ENCODE data around the gene RBM46.
"Not testable (repeated sequence)": the region's sequence is repeated elsewhere in the genome, so short reads cannot be mapped to it uniquely, and the experiment has no call there.

The RBM46 gene

DNA sequence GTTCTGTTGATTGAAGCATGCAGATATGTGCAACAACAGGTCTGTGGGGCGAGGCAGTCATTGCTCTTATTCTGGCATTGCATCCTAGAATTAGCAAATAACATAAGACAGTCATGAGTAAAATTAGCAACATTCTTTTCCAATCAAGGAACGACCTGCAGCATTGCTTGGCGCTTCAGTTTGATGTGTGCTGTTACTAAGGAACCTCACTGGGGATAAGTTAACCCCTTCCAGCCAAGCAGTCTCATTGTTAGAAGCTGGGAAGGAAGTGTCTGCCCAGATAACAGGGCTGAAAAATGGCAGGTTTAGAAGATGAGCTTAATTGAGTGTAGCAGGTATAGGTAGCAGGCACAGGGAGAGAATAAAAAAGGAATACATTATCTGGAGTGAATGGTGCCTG, 55.4 kb downstream of the RBM46 start:
- no peak for DNase-seq (ENCODE audit: low read depth in 2 of 2)

- no peak for DNase-seq (ENCODE audit: low read depth in 2 of 2)
Observed at GRCh38 chr4:154838155-154838554, 57.1 kb downstream of the RBM46 start.

- DNase-seq (ENCODE audit: low read depth in 2 of 2): no peak
Observed at GRCh38 chr4:154838694-154839093, 57.6 kb downstream of the RBM46 start.

DNA sequence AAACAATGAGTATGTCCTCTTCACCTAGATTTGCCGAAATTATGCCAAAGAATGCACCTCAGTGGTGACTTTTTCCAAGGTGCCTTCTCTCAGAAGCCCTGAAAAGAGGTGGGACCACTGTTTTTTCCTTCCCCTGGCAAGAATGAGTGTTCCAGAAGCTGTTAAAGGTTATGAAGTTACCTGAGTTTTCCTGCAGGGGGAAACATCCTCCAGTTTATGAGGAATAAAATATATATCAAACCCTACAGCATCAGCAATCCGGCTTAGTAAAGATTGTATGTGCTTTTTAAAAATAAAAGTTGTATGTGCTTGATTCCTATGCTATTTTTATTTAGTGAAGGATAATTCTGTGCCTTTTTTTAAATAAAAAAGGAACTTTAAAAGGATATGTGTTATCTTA, 73.3 kb downstream of the RBM46 start:
- DNase-seq (ENCODE audit: low read depth in 2 of 2): no peak

GRCh38 chr4:154858166-154858565, 77.1 kb downstream of the RBM46 start:
- DNase-seq (ENCODE audit: low read depth in 2 of 2): no peak

DNA sequence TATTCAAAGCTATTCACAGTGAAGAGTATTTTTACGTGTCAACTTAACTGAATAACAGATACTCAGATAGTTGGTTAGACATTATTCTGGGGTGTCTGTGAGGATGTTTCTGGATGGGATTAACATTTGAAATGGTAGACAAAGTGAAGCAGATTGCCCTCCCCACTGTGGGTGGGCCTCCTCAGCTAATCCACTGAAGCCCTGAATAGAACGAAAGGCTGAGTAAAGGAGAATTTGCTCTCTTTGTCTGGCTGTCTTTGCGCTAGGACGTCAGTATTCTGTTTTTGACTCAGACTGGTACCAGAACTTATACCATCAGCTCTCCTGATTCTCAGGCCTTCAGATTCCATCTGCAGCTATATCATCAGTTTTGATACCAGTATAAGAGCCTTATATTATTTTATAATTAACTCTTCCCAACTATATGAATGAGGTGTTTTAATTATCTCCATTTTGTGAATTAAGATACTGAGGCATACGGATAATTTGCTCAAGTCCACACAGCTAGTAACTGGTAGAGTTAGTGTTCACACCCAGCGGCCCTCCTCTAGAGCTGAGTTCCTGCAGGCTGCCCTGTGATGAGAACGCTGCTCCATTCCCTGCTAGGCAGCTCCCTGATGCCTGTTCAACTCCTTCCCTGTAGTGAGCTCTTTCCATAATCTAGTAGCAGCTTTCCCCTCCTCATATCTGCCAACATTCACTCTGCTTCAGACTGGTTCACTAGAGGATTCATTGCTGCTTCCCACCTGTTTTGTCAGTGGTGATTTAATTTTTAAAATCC, 87.5 kb downstream of the RBM46 start:
- no peak for DNase-seq (ENCODE audit: low read depth in 2 of 2)

GRCh38 chr4:154869301-154869700, 88.2 kb downstream of the RBM46 start:
- no peak for DNase-seq (ENCODE audit: low read depth in 2 of 2)

- DNase-seq (ENCODE audit: low read depth in 2 of 2): no peak
Observed at GRCh38 chr4:154872198-154872597, 91.1 kb downstream of the RBM46 start.

GRCh38 chr4:154874049-154874448, 93.0 kb downstream of the RBM46 start:
- not testable (repeated sequence) for DNase-seq (ENCODE audit: low read depth in 2 of 2)

DNA sequence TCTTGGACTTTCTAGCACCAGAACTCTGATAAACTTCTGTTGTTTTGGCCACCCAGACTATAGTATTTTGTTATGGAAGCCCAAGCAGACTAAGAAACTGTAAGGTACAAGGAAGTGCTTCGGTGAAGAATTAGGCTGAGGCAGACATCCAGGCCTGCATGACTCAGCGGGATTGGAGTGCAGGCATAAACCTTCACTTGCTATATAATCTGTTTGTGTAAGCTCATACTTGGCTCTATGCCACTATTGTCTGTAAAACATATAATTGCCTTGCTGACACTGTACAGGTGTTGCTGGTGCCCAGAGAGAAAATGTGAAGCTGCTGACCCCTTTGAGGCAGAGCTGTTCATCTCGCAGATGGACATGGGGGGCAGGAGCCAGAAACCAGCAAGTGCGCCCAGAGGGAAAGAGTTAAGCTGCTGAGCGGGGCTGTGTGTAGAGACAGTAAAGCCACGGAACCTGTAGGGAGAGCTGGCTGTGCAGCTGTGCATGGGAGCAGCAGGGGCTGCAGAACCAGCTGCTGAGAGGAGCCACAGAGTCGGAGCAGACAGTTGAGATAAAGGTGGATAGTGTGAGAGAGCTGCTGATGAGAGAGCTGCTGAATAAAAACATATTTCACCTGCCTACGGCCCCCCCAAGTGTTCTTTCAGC, 96.2 kb downstream of the RBM46 start:
- DNase-seq (ENCODE audit: low read depth in 2 of 2): no peak

Measured in fibroblast of skin of left quadriceps (primary cell).